HEK293T (cell line): ENCODE measurements around the gene EPHX1.

Experiments
- ELF4 ChIP-seq: fragments of 450-650 bp; IDR thresholded peaks from 2 replicates; pipeline ENCODE4 v1.6.1; 2017; ENCODE audit warnings: antibody characterized with exemption
- NFRKB ChIP-seq: fragments of 450-650 bp; IDR thresholded peaks from 2 replicates; pipeline ENCODE4 v1.6.1; 2016; ENCODE audit warnings: mild to moderate bottlenecking, moderate library complexity
- SP1 ChIP-seq: fragments of 450-650 bp; IDR thresholded peaks from 2 replicates; pipeline ENCODE4 v1.6.1; 2017
- SUZ12 ChIP-seq: fragments of 450-650 bp; IDR thresholded peaks from 2 replicates; pipeline ENCODE4 v1.6.1; 2016; ENCODE audit warnings: mild to moderate bottlenecking

- no peak for TF ChIP-seq NFRKB
- no peak for TF ChIP-seq SUZ12
- no peak for TF ChIP-seq ELF4
- no peak for TF ChIP-seq SP1
Measured at GRCh38 chr1:225875044-225875815, 65.3 kb downstream of the EPHX1 start.
